Measurements from ENCODE around the gene CCDC9. TPM values are rescaled to one million over a fixed set of nuclear protein-coding genes. Genes with fewer than 3 reads are reported as not detected.

The CCDC9 gene
- total and polyA plus RNA-seq, 2 of the 13 experiments (the other 11 are each of a cell fraction or from before 2014, with no cell fraction given), result 2.9 to 6.3 TPM

DNA sequence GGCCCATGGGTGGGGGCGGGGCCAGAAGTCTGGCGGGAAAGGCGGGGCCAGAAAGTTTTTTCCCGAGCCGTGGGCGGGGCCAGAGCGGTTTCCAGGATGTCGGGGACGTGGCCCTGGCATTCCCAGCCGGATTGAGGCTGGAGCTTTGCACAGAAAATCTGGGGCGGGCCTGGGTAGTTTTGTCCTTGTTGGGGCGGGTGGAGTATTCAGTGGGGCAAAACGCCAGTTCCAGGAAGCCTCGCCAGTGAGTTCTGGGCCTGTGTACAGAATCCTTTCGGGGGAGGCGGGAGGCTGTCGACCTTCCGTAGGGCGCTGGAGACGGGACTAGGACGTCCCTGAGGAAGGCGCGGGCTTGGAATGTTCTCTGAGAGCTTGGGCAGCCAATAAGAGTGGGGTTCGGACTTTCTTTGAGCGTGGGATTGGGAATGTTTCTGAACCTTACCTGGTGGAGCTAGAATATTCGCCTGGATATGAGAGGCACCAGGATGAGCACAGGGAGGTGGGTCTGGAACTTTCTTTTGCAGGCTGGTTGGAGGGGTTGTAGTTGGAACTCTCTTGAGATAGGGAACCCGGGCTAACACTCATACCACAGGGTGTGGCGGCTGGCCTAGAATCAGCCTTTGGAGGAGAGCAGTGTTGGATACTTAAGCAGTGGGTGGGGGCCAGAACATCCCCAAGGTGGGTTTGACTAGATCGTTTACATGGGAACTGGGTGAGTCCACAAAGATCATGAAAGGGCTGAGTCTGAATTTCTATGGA lies 1.3 kb downstream of the CCDC9 start (continued):
- TF ChIP-seq ZFP90 (CRISPR knock-in tag; IDR thresholded peaks at IDR 0.05; ENCODE audit: borderline replicate concordance) (0 out of 2 replicates have a peak, but pooled peaks have one; percentile 50), ZSCAN9 (CRISPR knock-in tag; IDR thresholded peaks at IDR 0.05; ENCODE audit: borderline replicate concordance) (no peak), SP4 (CRISPR knock-in tag; IDR thresholded peaks at IDR 0.05) (peak; percentile 52), KDM5B (CRISPR knock-in tag; IDR thresholded peaks at IDR 0.05; ENCODE audit: borderline replicate concordance) (peak; percentile 74; the same call in 1 of the 2 replicates), TP53 (CRISPR knock-in tag; conservative IDR thresholded peaks at IDR 0.05) (0 out of 2 replicates have a peak, but pooled peaks have one; percentile 39), ZFY (CRISPR knock-in tag; IDR thresholded peaks at IDR 0.05) (peak; percentile 51; the same call in 1 of the 2 replicates), NBN (conservative IDR thresholded peaks at IDR 0.05) (no peak), SAP130 (CRISPR knock-in tag; IDR thresholded peaks at IDR 0.05; ENCODE audit: low read depth) (peak; percentile 74), RFX3 (CRISPR knock-in tag; IDR thresholded peaks at IDR 0.05) (no peak), ZNF841 (CRISPR knock-in tag; IDR thresholded peaks at IDR 0.05; ENCODE audit: borderline replicate concordance) (no peak), ASH2L (IDR thresholded peaks at IDR 0.05; ENCODE audit: insufficient read length, low read depth, low read length) (peak; percentile 39), TEAD3 (CRISPR knock-in tag; optimal IDR thresholded peaks at IDR 0.05; ENCODE audit: borderline replicate concordance) (peak; percentile 47), ZNF510 (CRISPR knock-in tag; IDR thresholded peaks at IDR 0.05; ENCODE audit: low read depth) (0 out of 2 replicates have a peak, but pooled peaks have one; percentile 54), NCOR1 (IDR thresholded peaks at IDR 0.05; ENCODE audit: borderline replicate concordance, low read length) (no peak), ZNF660 (CRISPR knock-in tag; IDR thresholded peaks at IDR 0.05; ENCODE audit: borderline replicate concordance, low read depth) (no peak), ZNF782 (CRISPR knock-in tag; IDR thresholded peaks at IDR 0.05; ENCODE audit: borderline replicate concordance) (0 out of 2 replicates have a peak, but pooled peaks have one; percentile 18)
- TF ChIP-seq, protein P1, sequence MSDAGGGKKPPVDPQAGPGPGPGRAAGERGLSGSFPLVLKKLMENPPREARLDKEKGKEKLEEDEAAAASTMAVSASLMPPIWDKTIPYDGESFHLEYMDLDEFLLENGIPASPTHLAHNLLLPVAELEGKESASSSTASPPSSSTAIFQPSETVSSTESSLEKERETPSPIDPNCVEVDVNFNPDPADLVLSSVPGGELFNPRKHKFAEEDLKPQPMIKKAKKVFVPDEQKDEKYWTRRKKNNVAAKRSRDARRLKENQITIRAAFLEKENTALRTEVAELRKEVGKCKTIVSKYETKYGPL (CRISPR knock-in tag; IDR thresholded peaks at IDR 0.05), result no peak
- TF ChIP-seq, protein P2, sequence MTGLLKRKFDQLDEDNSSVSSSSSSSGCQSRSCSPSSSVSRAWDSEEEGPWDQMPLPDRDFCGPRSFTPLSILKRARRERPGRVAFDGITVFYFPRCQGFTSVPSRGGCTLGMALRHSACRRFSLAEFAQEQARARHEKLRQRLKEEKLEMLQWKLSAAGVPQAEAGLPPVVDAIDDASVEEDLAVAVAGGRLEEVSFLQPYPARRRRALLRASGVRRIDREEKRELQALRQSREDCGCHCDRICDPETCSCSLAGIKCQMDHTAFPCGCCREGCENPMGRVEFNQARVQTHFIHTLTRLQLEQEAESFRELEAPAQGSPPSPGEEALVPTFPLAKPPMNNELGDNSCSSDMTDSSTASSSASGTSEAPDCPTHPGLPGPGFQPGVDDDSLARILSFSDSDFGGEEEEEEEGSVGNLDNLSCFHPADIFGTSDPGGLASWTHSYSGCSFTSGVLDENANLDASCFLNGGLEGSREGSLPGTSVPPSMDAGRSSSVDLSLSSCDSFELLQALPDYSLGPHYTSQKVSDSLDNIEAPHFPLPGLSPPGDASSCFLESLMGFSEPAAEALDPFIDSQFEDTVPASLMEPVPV (CRISPR knock-in tag; IDR thresholded peaks at IDR 0.05), result no peak
- TF ChIP-seq, protein P3, sequence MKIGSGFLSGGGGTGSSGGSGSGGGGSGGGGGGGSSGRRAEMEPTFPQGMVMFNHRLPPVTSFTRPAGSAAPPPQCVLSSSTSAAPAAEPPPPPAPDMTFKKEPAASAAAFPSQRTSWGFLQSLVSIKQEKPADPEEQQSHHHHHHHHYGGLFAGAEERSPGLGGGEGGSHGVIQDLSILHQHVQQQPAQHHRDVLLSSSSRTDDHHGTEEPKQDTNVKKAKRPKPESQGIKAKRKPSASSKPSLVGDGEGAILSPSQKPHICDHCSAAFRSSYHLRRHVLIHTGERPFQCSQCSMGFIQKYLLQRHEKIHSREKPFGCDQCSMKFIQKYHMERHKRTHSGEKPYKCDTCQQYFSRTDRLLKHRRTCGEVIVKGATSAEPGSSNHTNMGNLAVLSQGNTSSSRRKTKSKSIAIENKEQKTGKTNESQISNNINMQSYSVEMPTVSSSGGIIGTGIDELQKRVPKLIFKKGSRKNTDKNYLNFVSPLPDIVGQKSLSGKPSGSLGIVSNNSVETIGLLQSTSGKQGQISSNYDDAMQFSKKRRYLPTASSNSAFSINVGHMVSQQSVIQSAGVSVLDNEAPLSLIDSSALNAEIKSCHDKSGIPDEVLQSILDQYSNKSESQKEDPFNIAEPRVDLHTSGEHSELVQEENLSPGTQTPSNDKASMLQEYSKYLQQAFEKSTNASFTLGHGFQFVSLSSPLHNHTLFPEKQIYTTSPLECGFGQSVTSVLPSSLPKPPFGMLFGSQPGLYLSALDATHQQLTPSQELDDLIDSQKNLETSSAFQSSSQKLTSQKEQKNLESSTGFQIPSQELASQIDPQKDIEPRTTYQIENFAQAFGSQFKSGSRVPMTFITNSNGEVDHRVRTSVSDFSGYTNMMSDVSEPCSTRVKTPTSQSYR (CRISPR knock-in tag; IDR thresholded peaks at IDR 0.05; ENCODE audit: borderline replicate concordance), result no peak
- TF ChIP-seq, protein P4, sequence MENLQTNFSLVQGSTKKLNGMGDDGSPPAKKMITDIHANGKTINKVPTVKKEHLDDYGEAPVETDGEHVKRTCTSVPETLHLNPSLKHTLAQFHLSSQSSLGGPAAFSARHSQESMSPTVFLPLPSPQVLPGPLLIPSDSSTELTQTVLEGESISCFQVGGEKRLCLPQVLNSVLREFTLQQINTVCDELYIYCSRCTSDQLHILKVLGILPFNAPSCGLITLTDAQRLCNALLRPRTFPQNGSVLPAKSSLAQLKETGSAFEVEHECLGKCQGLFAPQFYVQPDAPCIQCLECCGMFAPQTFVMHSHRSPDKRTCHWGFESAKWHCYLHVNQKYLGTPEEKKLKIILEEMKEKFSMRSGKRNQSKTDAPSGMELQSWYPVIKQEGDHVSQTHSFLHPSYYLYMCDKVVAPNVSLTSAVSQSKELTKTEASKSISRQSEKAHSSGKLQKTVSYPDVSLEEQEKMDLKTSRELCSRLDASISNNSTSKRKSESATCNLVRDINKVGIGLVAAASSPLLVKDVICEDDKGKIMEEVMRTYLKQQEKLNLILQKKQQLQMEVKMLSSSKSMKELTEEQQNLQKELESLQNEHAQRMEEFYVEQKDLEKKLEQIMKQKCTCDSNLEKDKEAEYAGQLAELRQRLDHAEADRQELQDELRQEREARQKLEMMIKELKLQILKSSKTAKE (CRISPR knock-in tag; IDR thresholded peaks at IDR 0.05; ENCODE audit: borderline replicate concordance), result no peak
- TF ChIP-seq, protein P5, sequence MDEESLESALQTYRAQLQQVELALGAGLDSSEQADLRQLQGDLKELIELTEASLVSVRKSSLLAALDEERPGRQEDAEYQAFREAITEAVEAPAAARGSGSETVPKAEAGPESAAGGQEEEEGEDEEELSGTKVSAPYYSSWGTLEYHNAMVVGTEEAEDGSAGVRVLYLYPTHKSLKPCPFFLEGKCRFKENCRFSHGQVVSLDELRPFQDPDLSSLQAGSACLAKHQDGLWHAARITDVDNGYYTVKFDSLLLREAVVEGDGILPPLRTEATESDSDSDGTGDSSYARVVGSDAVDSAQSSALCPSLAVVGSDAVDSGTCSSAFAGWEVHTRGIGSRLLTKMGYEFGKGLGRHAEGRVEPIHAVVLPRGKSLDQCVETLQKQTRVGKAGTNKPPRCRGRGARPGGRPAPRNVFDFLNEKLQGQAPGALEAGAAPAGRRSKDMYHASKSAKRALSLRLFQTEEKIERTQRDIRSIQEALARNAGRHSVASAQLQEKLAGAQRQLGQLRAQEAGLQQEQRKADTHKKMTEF (CRISPR knock-in tag; IDR thresholded peaks at IDR 0.05), result peak; percentile 46
